Heart right ventricle (tissue), 16 donors: Measurements from ENCODE around the gene CCHCR1. TPM values are rescaled to one million over a fixed set of nuclear protein-coding genes. Genes with fewer than 3 reads are reported as not detected.

Experiments
- ATAC-seq, 8 donors: fragments of 200-7000 bp; cut with Tn5 transposase; one replicate each; pipeline ENCODE4 v1.9.1; 2020; ENCODE audit warnings: mild to moderate bottlenecking in 8 of 8, moderate library complexity in 8 of 8, moderate number of reproducible peaks in 1 of 8
- DNase-seq, 2 donors: peaks; one replicate each; pipeline ENCODE4 v3.0.0-alpha.2; 2020
- H3K27ac ChIP-seq, 10 donors: fragments of 200-600 bp; sonication (generic) in 2 of 10; one replicate each; pipeline versions ENCODE4 v1.5.0 to v1.8.0; 2020 to 2022; ENCODE audit warnings: mild to moderate bottlenecking in 3 of 10
- H3K27me3 ChIP-seq, 7 donors: fragments of 200-600 bp; one replicate each; pipeline ENCODE4 v1.8.0; 2021 to 2022; ENCODE audit warnings: mild to moderate bottlenecking in 2 of 7
- H3K36me3 ChIP-seq, 9 donors: fragments of 200-600 bp; sonication (generic) in 1 of 9; one replicate each; pipeline versions ENCODE4 v1.5.0 to v1.8.0; 2020 to 2022; ENCODE audit warnings: mild to moderate bottlenecking in 2 of 9
- H3K4me1 ChIP-seq, 9 donors: fragments of 200-600 bp; sonication (generic) in 1 of 9; one replicate each; pipeline versions ENCODE4 v1.5.0 to v1.8.0; 2020 to 2022; ENCODE audit warnings: mild to moderate bottlenecking in 4 of 9
- H3K4me3 ChIP-seq, 10 donors: fragments of 200-600 bp; sonication (generic) in 2 of 10; one replicate each; pipeline versions ENCODE4 v1.5.0 to v1.8.0; 2020 to 2022; ENCODE audit warnings: mild to moderate bottlenecking in 7 of 10, moderate library complexity in 2 of 10
- H3K9me3 ChIP-seq, 11 donors: fragments of 200-600 bp in 10 of 11; sonication (generic) in 2 of 11; one replicate each; pipeline versions ENCODE4 v1.5.0 to v1.8.0; 2013 to 2022; ENCODE audit warnings: mild to moderate bottlenecking in 2 of 11, control low read depth in 1 of 11, moderate library complexity in 1 of 11
- CTCF ChIP-seq, 9 donors: fragments of 200-600 bp; sonication (generic) in 2 of 9; IDR thresholded peaks; one replicate each; pipeline versions ENCODE4 v1.5.0 to v1.8.0; 2021 to 2022; ENCODE audit warnings: antibody characterized with exemption in 9 of 9, mild to moderate bottlenecking in 5 of 9, moderate library complexity in 1 of 9
- WGBS, 2 donors: extraction: QIAGEN DNeasy Blood & Tissue Kit; methylation state at CpG; one replicate each; pipeline ENCODE4 v1.1.7; 2013; ENCODE audit warnings: inconsistent platforms in 1 of 2; 5-methylcytosine and 5-hydroxymethylcytosine counted together
- intact Hi-C, 10 donors: fragments of 100-400 bp; cut with DNase I; formaldehyde crosslinking; loops; one replicate each; pipeline versions ENCODE4 v1.11.1 to v1.14.2; 2022
- polyA plus RNA-seq, 2 donors: library from polyadenylated mRNA; stranded (reverse); fragments of 200-250 nt; gene quantifications; one replicate each; pipeline ENCODE4 v1.2.3, GENCODE V29; 2013
- total RNA-seq, 10 donors: library from RNA; stranded (reverse); fragmentation: NEBNext Ultra II Directional in 3 of 10; extraction: Animal tissue kit (Norgen Biotek cat#: 25700) in 3 of 10; gene quantifications; one replicate each; pipeline versions ENCODE4 v1.2.1 to v1.2.4, GENCODE V29; 2021 to 2023
- donor health status: Arrhythmogenic right ventricular cardiomyopathy.
- donor health status: ischemic (EF 13 %, LVEDD 7.1; RV severe dilation, severe dysfunction).
- donor health status: healthy with polysubstance abuse.
- donor health status: DM: no; HTN: yes; CAD: no.
- donor health status: DM: no; HTN: no; CAD: no.
- donor health status: ischemic (EF 25% LVEDD 6.9; RV normal size, moderate dysfunction).
- donor health status: ischemic (EF 25% LVEDD 5.7; RV mildly dilated, moderate dysfunction).
- donor health status: healthy.
- donor health status: DM: yes; HTN: yes; CAD: no.
- donor health status: Ischemic cardiomyopathy.
- donor health status: ischemic (EF 35%, LVEDD 5.7; RV mildly dilated, moderate dysfunction).
- donor health status: nonischemic (EF 11% LVEDD 7.7; RV severe dilation, severe dysfunction).
- donor health status: DM: yes; HTN: yes; CAD: no.
- donor health status: PGD.
- donor health status: ischemic (EF 29% LVEDD 5.4; RV normal size, mild dysfunction).
- donor health status: nonischemic (EF 23%, LVEDD 6.1; RV moderate dilation, normal function).

CCHCR1 gene
- total and polyA plus RNA-seq, 12 donors = 8.0 to 15.9 (median 11.2) TPM

- no peak for TF ChIP-seq CTCF (IDR thresholded peaks at IDR 0.05)
- Histone ChIP-seq H3K4me3 (no peak overlapping the region), H3K4me1 (peaks cover under 1 to 26% (median 14%) of the 10 kb centered on the region in 9 donors), H3K9me3 (no peaks in the 10 kb centered on the region), H3K36me3 (peaks cover 0 to 19% (median 0%) of the 10 kb centered on the region in 9 donors), H3K27ac (no peak overlapping the region), H3K27me3 (no peaks in the 10 kb centered on the region)
- 85 to 86% methylated on average over 13 of the region's 13 CpGs for WGBS, 2 donors
- ATAC-seq (no peak), DNase-seq (no peak)
- intact Hi-C loops = no loop called here
These were observed 5.0 kb upstream of the CCHCR1 start for GRCh38 chr6:31162463-31163165.

GRCh38 chr6:31161216-31162126 is 3.9 kb upstream of the CCHCR1 start:
- H3K36me3 ChIP-seq = peaks cover 0 to 20% (median 0%) of the 10 kb centered on the region in 9 donors
- no peak overlapping the region for H3K27ac ChIP-seq
- TF ChIP-seq CTCF (IDR thresholded peaks at IDR 0.05) = no peak
- intact Hi-C loops = no loop called here
- DNase-seq (no peak), ATAC-seq (no peak)
- no peaks in the 10 kb centered on the region for H3K27me3 ChIP-seq
- no peaks in the 10 kb centered on the region for H3K9me3 ChIP-seq
- 91% methylated on average over 19 of the region's 19 CpGs for WGBS, 2 donors
- H3K4me3 ChIP-seq = no peak overlapping the region
- peaks cover 3 to 36% (median 21%) of the 10 kb centered on the region in 9 donors for H3K4me1 ChIP-seq

- Histone ChIP-seq H3K27ac (peak overlapping the region in 6 of 10 donors; percentile 20 to 86 (median 54)), H3K4me1 (peaks cover 3 to 36% (median 21%) of the 10 kb centered on the region in 9 donors), H3K27me3 (no peaks in the 10 kb centered on the region), H3K9me3 (no peaks in the 10 kb centered on the region), H3K4me3 (peak overlapping the region; percentile 12 to 99 (median 68)), H3K36me3 (peaks cover 0 to 39% (median 0%) of the 10 kb centered on the region in 9 donors)
- intact Hi-C loops = loop anchor here in 1 of 10 donors (5.0 kb wide), 1 partner anchor 33 kb away; no protein-coding TSS in a partner anchor
- ATAC-seq = no peak
- DNase-seq = no peak
- TF ChIP-seq CTCF (IDR thresholded peaks at IDR 0.05) = no peak
- WGBS, 2 donors = 12 to 21% methylated on average over 35 of the region's 35 CpGs
These were observed 1.6 kb upstream of the CCHCR1 start for GRCh38 chr6:31158863-31159855.
